HG02852 (cell line): ENCODE results near the gene LRRC56.

Experiments used
- ATAC-seq: cut with Tn5 transposase; IDR thresholded peaks from one replicate; pipeline ENCODE4 v1.9.1; 2021; ENCODE audit warnings: mild to moderate bottlenecking, moderate library complexity; ENCODE audit not compliant: unreplicated experiment

The LRRC56 gene

DNA sequence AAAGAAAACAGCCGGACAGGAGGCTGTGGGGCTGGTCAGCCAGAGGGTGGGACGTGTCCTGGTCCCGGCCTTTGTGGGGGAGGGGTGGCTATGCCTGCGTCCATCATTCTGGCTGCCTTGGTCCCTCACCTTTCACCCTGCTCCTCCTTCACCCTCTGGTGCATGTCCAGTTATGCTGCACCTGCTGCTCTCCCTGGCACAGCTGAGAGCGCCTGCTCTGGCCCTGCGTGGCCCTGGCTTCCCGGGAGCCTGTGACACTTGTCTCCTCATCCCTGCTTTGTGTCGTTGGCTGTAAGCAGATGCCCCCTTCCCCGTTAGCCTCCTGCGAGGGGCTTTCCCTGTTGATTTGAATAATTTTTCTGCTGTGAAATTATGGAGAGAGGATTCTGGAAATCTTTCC, 55.6 kb downstream of the LRRC56 start:
- no peak for ATAC-seq

DNA sequence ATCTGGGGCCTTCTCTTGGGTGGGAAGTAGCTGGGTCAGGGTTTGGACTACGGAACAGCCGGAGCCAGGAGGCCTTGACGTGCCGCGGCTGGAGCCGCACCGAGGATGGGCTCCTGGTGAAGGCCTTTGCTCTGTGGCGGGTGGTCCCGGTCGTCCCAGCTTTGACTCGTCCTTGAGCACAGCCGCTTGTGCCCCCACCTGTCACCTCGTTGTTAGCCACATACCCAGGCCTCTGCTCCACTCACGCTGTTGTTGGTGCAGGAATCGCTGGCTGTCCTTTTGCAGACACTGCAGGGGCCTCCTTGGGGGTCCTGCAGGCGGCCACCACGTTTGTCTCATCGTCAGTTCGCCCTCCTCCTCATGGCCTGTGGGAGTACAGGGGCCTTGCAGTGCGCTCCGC, 56.0 kb downstream of the LRRC56 start:
- ATAC-seq = no peak

DNA sequence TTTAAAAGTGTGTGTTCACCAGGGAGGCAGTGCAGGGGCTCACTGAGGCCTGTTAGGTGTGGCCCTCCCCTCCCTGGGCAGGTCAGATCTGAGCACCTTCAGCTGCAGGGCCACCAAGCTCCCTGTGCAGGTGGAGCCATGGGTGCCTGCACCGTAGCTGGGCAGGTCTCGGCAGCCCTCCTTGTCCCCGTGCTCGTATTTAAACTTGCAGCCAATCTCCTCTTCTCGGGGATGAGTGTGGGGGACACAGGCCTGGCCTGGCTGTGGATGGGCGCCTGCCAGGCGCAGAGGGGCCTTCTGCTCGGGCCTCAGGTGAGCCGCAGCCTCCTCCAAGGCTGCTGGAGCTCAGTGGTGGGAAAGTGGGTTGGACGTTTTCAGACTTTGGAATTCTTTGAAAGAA, 58.1 kb downstream of the LRRC56 start:
- ATAC-seq = no peak

DNA sequence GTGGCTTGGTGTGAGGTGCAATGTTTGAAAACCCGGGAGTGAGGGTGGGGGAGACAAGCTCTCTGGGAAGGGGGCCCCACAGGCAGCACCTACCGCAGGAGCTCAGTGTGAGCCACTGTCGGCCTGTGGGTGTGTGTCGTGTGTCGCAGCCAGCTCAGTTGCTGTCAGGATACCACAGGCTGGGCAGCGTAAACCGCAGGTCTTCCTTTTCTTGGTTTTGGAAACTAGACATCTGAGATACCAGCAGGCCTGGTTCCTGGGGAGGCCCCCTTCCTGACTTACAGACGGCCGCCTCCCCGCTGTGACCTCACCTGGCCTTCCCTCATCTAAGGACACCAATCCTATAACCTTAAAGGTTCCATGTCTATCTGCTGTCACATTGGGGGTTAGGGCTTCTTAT, 59.0 kb downstream of the LRRC56 start:
- ATAC-seq = no peak

DNA sequence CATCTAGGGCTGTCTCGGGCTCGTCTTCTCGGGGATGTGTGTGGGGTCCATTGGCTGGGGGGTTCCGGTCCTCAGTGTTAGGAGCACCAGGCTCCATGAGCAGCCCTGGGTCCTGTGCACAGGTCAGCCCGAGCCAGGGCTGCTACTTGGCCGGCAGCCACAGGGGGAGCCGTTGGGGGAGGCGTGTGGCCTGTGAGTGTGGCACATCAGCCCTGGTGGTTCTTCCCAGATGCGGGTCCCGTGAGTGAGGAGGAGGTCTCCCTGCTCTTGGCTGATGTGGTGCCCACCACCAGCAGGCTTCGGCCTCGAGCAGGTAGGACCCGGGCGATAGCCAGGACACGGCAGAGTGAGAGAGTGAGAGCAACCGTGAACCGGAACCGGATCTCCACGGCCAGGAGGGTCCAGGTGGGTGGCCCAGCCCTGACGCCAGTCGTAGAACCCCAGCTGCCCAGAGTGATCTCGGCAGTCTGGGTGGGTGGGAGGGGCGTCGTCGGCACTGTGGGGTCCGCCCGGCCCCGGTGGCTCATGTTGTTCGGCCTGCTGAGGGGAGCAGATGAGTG, 59.9 kb downstream of the LRRC56 start:
- ATAC-seq = no peak

DNA sequence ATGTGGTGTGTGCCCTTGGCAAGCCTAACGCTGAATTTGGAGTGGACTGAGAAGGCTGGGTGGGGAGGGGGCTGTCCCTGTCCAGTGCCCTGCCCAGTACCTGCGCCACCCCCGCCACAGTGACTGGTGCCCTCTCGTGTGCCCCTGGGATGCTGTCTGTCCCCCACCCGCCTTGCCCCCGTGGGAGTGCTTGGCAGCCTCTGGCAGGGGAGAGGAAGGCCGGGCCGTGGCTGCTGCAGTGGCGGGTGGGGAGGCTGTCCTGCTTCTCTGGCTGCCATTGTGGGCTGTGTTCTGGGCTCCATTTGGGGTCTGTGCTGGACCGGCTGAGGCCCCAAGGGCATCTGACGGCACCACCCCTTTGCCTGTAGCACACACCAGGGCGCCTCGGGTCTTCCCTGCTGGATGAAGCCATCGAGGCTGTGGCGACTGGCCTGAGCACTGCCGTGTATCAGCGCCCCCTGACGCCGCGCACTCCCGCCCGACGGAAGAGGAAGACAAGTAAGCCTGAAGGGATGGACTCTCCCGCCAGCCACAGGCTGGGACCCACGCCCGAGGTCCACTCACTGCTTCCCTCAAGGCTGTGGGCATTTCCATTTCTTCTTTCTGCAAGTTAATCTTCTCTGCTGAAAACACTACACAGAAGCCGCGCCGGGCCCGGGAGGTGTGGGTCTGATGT, 60.8 kb downstream of the LRRC56 start:
- no peak for ATAC-seq

DNA sequence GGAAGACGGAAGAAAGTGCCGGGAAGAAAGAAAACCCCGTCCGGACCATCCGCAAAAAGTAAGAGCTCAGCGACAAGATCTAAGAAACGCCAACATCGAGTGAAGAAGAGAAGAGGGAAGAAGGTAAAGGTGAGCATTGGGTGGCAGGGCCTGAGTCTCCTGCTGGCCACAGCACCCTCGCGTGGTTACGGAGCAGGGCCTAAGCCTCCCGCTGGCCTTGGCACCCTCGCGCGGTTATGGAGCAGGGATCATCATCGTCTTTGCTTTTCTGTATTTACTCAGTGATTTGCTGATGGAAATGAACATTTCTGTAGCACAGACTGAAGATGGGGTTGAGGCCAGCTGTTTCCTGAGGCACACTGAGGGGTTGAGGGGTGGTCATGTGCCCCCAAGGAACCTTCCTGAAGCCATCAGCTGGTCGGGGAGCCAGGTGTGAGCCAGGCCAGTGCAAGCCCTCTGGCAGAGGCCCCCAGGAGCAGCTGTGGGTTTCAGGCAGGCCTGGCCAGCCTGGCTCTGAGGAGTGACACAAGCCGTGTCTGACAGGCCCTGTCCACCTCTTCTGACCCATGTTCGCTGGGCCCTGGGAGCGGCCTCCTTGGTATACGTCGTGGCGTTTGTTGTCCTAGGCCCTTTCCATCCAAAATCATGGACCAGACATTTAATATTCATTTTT, 64.4 kb downstream of the LRRC56 start:
- no peak for ATAC-seq

DNA sequence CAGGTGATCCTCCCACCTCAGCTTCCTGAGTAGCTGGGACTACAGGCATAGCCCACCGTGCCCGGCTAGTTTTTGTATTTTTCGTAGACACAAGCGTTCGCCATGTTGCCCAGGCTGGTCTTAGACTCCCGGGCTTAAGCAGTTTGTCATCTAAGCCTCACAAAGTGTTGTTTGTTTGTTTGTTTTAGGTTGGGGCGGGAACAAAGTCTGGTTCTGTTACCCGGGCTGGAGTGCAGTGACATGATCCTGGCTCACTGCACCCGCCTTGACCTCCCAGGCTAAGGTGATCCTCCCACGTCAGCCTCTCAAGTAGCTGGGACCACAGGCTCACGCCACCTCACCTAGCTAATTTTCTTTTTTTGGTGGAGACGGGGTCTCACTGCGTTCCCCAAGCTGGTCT, 65.8 kb downstream of the LRRC56 start:
- no peak for ATAC-seq
